HS-27A (cell line): Measurements from ENCODE around the gene TESK2.
"Not testable (repeated sequence)": the region's sequence is repeated elsewhere in the genome, so short reads cannot be mapped to it uniquely, and the experiment has no call there.

ENCODE experiments used
- DNase-seq: peaks from one replicate; pipeline ENCODE4 v3.0.0-alpha.2; 2012; ENCODE audit warnings: low read depth, missing footprints

The TESK2 gene

GRCh38 chr1:45490626-45491486 is at the start of gene TESK2:
TESK2 (minus strand) TSS chr1:45491163; CDS start chr1:45457785, 33,378 bp downstream.
- DNase-seq: peak; percentile 96

GRCh38 chr1:45536886-45537285 is 45.9 kb upstream of the TESK2 start:
- DNase-seq: no peak

- no peak for DNase-seq
Observed at GRCh38 chr1:45535988-45536766, 45.2 kb upstream of the TESK2 start.

GRCh38 chr1:45531873-45532272 is 40.9 kb upstream of the TESK2 start:
- DNase-seq: no peak

GRCh38 chr1:45530632-45531135 is 39.7 kb upstream of the TESK2 start:
- DNase-seq: no peak

- no peak for DNase-seq
Observed at GRCh38 chr1:45526135-45526644, 35.2 kb upstream of the TESK2 start.

GRCh38 chr1:45523975-45524374 is 33.0 kb upstream of the TESK2 start:
- DNase-seq: not testable (repeated sequence)

- DNase-seq: not testable (repeated sequence)
Observed at GRCh38 chr1:45523516-45523915, 32.6 kb upstream of the TESK2 start.

GRCh38 chr1:45522324-45523104 is 31.6 kb upstream of the TESK2 start:
- DNase-seq: no peak

GRCh38 chr1:45521413-45522323 is 30.7 kb upstream of the TESK2 start, which contains the start of gene PRDX1:
PRDX1 (minus strand) TSS chr1:45521884; CDS start chr1:45519043, 2,841 bp downstream.
- DNase-seq: peak; percentile 97

- not testable (repeated sequence) for DNase-seq
Observed at GRCh38 chr1:45519774-45520173, 28.8 kb upstream of the TESK2 start.

GRCh38 chr1:45518910-45519309 is 27.9 kb upstream of the TESK2 start:
- no peak for DNase-seq

- not testable (repeated sequence) for DNase-seq
Observed at GRCh38 chr1:45518366-45518765, 27.4 kb upstream of the TESK2 start.

- no peak for DNase-seq
Observed at GRCh38 chr1:45516465-45516864, 25.5 kb upstream of the TESK2 start.

- DNase-seq: no peak
Observed at GRCh38 chr1:45516036-45516435, 25.1 kb upstream of the TESK2 start.

GRCh38 chr1:45513532-45514260 is 22.7 kb upstream of the TESK2 start:
- not testable (repeated sequence) for DNase-seq

GRCh38 chr1:45512641-45513054 is 21.7 kb upstream of the TESK2 start:
- DNase-seq: peak; percentile 38

- DNase-seq: no peak
Observed at GRCh38 chr1:45510972-45511527, 20.1 kb upstream of the TESK2 start.
